K562 (cell line): Measurements from ENCODE around the gene PGLYRP4. TPM values are rescaled to one million over a fixed set of nuclear protein-coding genes. Genes with fewer than 3 reads are reported as not detected.

Experiments used
- AFF1 ChIP-seq, 2 experiments: fragments of 450-650 bp; IDR thresholded peaks; 2 replicates each; pipeline ENCODE4 v1.6.1; 2018; ENCODE audit warnings: mild to moderate bottlenecking in 2 of 2, low read depth in 1 of 2; ENCODE audit not compliant: partially characterized antibody in 2 of 2
- CAMTA2 ChIP-seq: fragments of 250-450 bp; sonication (Bioruptor Pico); conservative IDR thresholded peaks from 2 replicates; pipeline ENCODE4 v1.5.1; 2022
- COPS2 ChIP-seq: fragments of 450-650 bp; conservative IDR thresholded peaks from 2 replicates; pipeline ENCODE4 v1.6.1; 2016; ENCODE audit warnings: mild to moderate bottlenecking, moderate library complexity
- E2F3 ChIP-seq: fragments of 250-450 bp; sonication (Bioruptor Pico); IDR thresholded peaks from 2 replicates; pipeline ENCODE4 v1.4.0; 2020; ENCODE audit warnings: mild to moderate bottlenecking
- EWSR1 ChIP-seq: fragments of 450-650 bp; IDR thresholded peaks from 2 replicates; pipeline ENCODE4 v1.6.1; 2018; ENCODE audit warnings: borderline replicate concordance, mild to moderate bottlenecking, low read depth, moderate library complexity; ENCODE audit not compliant: partially characterized antibody
- FOXA3 ChIP-seq, 2 experiments: fragments of 450-650 bp in 1 of 2; sonication (generic) in 1 of 2; formaldehyde crosslinking; IDR thresholded peaks in 1 of 2; conservative IDR thresholded peaks in 1 of 2; 2 replicates each; pipeline versions ENCODE4 v1.4.0 to v1.8.0; 2020 to 2022; ENCODE audit warnings: mild to moderate bottlenecking in 2 of 2, missing genetic modification reagents in 1 of 2
- GATA2 ChIP-seq: sonication (generic); formaldehyde crosslinking; IDR thresholded peaks from 2 replicates; pipeline ENCODE4 v1.4.0; 2020; ENCODE audit warnings: mild to moderate bottlenecking, missing genetic modification reagents
- MIER1 ChIP-seq: fragments of 450-650 bp; IDR thresholded peaks from 2 replicates; pipeline ENCODE4 v1.6.1; 2016; ENCODE audit warnings: antibody characterized with exemption, mild to moderate bottlenecking, low read depth
- OTX1 ChIP-seq: fragments of 450-650 bp; formaldehyde crosslinking; IDR thresholded peaks from 2 replicates; pipeline ENCODE4 v1.4.0; 2022; ENCODE audit warnings: mild to moderate bottlenecking
- PYGO2 ChIP-seq: fragments of 450-650 bp; IDR thresholded peaks from 2 replicates; pipeline ENCODE4 v1.6.1; 2016; ENCODE audit warnings: mild to moderate bottlenecking, missing genetic modification characterization, moderate library complexity, missing compliant biosample characterization
- RNF2 ChIP-seq: sonication (generic); IDR thresholded peaks from 2 replicates; pipeline ENCODE4 v1.6.1; 2016
- TSHZ1 ChIP-seq: fragments of 250-450 bp; sonication (Bioruptor Pico); IDR thresholded peaks from 2 replicates; pipeline ENCODE4 v1.4.0; 2020; ENCODE audit warnings: mild to moderate bottlenecking, moderate library complexity
- ZNF584 ChIP-seq: fragments of 200-800 bp; sonication (Bioruptor generic); IDR thresholded peaks from 2 replicates; pipeline ENCODE4 v1.6.1; 2016; ENCODE audit warnings: low read depth, mild to moderate bottlenecking, missing genetic modification characterization, missing compliant biosample characterization
- polyA plus RNA-seq, 8 experiments: library from polyadenylated mRNA; depleted of rRNA in 4 of 8; stranded (reverse) in 5 of 8; unstranded in 3 of 8; fragments of >200 nt; fragmentation: Nextera tagmentation in 2 of 8; fragmentation: Illumina TruSeq in 1 of 8; extraction: Ambion mirVana in 2 of 8; extraction: Trizol in 1 of 8; gene quantifications; 2 replicates each; pipeline versions ENCODE4 v1.2.1 to v1.2.3, GENCODE V29; 2011 to 2014; ENCODE audit warnings: inconsistent platforms in 1 of 8, missing spikeins in 1 of 8
- total RNA-seq, 7 experiments: library from RNA; depleted of rRNA in 6 of 7; stranded (reverse); fragments of >200 nt in 6 of 7; fragmentation: Illumina TruSeq in 2 of 7; extraction: Trizol in 2 of 7; gene quantifications; 2 replicates each; pipeline versions ENCODE4 v1.2.1 to v1.2.3, GENCODE V29; 2011 to 2021; ENCODE audit warnings: low replicate concordance in 1 of 7
- TF ChIP-seq, protein P1 (sequence below): fragments of 250-450 bp; sonication (Bioruptor Pico); IDR thresholded peaks from 2 replicates; pipeline ENCODE4 v1.5.0; 2020; ENCODE audit warnings: mild to moderate bottlenecking, borderline replicate concordance
- TF ChIP-seq, protein P2 (sequence below): conservative IDR thresholded peaks from 2 replicates; pipeline ENCODE4 v1.6.1; 2011; ENCODE audit warnings: low read depth, mild to moderate bottlenecking, low read length; ENCODE audit not compliant: control insufficient read depth

The PGLYRP4 gene
- total and polyA plus RNA-seq, 9 of the 15 experiments (the other 6 are each of a cell fraction or from before 2014, with no cell fraction given): 0.06 to 0.13 (median 0.11) TPM; not detected in 6

GRCh38 chr1:153343811-153344717 lies 4.6 kb downstream of the PGLYRP4 start (continued):
- TF ChIP-seq RNF2 (peak; percentile 97), FOXA3 (CRISPR knock-in tag; conservative IDR thresholded peaks at IDR 0.05 in 1 of 2, IDR thresholded peaks at IDR 0.05 in 1 of 2) (peak in 1 of 2 experiments; percentile 32; a peak in 1 of 4 replicates), COPS2 (no peak), ZNF584 (CRISPR knock-in tag) (peak; percentile 99), E2F3 (CRISPR knock-in tag) (no peak), AFF1 (IDR thresholded peaks at IDR 0.05; ENCODE audit: low read depth in 1 of 2, partially characterized antibody in 2 of 2) (peak in 1 of 2 experiments; percentile 97), OTX1 (peak; percentile 93), GATA2 (CRISPR knock-in tag) (peak; percentile 99), EWSR1 (no peak), CAMTA2 (CRISPR knock-in tag) (no peak), MIER1 (no peak; the same call in 1 of the 2 replicates), PYGO2 (tag) (peak; percentile 96), TSHZ1 (CRISPR knock-in tag) (0 out of 2 replicates have a peak, but pooled peaks have one; percentile 34)
- TF ChIP-seq, protein P1, sequence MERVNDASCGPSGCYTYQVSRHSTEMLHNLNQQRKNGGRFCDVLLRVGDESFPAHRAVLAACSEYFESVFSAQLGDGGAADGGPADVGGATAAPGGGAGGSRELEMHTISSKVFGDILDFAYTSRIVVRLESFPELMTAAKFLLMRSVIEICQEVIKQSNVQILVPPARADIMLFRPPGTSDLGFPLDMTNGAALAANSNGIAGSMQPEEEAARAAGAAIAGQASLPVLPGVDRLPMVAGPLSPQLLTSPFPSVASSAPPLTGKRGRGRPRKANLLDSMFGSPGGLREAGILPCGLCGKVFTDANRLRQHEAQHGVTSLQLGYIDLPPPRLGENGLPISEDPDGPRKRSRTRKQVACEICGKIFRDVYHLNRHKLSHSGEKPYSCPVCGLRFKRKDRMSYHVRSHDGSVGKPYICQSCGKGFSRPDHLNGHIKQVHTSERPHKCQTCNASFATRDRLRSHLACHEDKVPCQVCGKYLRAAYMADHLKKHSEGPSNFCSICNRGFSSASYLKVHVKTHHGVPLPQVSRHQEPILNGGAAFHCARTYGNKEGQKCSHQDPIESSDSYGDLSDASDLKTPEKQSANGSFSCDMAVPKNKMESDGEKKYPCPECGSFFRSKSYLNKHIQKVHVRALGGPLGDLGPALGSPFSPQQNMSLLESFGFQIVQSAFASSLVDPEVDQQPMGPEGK (CRISPR knock-in tag): 0 out of 2 replicates have a peak, but pooled peaks have one; percentile 55
- TF ChIP-seq, protein P2, sequence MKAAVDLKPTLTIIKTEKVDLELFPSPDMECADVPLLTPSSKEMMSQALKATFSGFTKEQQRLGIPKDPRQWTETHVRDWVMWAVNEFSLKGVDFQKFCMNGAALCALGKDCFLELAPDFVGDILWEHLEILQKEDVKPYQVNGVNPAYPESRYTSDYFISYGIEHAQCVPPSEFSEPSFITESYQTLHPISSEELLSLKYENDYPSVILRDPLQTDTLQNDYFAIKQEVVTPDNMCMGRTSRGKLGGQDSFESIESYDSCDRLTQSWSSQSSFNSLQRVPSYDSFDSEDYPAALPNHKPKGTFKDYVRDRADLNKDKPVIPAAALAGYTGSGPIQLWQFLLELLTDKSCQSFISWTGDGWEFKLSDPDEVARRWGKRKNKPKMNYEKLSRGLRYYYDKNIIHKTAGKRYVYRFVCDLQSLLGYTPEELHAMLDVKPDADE: 0 out of 2 replicates have a peak, but pooled peaks have one; percentile 81
